NCI-H69 (cell line): ENCODE data around the gene OSTM1.

ENCODE experiments used
- DNase-seq: peaks from one replicate; lab custom pipeline; 2025; lab: John Stamatoyannopoulos, UW

OSTM1 gene, protein sequence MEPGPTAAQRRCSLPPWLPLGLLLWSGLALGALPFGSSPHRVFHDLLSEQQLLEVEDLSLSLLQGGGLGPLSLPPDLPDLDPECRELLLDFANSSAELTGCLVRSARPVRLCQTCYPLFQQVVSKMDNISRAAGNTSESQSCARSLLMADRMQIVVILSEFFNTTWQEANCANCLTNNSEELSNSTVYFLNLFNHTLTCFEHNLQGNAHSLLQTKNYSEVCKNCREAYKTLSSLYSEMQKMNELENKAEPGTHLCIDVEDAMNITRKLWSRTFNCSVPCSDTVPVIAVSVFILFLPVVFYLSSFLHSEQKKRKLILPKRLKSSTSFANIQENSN

DNA sequence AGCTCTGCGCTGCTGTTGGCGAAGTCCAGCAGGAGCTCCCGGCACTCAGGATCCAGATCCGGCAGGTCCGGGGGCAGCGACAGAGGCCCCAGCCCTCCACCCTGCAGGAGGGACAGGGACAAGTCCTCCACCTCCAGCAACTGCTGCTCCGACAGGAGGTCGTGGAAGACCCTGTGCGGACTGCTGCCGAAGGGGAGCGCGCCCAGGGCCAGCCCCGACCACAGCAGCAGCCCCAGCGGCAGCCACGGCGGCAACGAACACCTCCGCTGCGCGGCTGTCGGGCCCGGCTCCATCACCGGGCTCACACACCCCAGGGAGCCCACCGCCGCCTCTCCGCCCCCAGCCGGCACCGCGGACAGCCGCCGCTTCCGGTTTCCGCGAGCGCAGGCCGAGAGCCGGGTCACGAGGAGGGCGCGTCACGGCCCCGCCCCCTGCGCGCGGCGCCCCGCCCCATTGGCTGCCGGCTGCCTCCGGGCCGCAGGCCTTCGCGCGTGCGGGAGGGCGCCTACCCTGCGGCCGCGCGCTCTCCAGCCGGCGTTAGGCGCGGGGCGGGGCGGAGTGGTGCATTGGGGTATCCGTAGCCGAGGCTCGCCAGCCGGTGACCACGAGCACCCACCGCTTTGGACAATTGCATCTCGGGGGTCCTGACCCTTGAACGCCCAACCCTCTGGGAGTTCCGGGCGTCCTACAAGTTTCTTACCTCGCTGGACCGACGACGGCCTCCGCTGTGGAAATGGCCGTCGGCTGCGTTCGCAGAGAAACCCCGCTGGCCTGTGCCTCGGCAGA, at the start of gene OSTM1:
Gene OSTM1 (minus strand): TSS at position 383 of the 786 bp plus-strand sequence. CDS start 90 bp downstream, at position 293.
- DNase-seq, result peak; percentile 97

DNA sequence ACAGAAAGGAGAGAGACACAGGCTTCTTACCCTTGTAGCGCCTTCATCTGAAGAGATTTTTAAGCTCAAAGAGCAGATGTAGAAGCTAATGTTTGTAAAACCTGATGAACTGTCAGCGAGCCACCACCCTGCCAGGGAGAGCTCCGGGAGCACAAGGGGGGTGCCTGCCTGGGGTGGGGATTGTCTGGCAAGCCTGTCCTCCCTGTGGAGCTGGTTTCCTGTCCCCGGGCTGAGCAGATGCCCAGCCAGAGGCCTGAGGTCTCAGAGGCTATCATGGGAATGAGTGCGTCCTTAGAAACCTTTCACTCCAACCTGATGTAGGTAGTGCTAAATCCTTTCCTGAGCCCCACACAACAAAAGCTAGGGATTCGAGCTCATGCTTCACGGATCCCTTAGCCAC, 49.4 kb upstream of the OSTM1 start:
- DNase-seq, result peak; percentile 83

DNA sequence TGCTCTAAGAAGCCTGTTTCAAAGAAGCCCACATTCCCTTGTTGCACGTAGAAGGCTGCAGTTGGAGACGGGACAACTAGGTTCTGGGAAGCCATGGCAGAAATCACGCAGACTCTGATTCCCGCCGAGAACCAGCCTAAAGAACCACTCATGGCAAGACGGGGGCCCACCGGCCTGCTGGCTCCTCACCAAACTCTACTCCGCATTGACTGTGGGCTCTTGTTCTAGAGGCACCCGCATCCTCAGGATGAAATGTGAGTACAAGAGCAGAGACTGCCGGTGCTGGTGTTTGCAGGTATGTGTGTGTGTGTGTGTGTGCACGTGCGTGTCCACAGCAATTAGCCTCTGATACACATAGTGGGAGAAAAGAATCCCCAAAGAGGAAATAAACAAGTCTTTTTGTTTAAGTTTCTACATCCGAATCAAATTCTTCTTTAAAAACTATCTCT, 49.0 kb upstream of the OSTM1 start:
- DNase-seq, result peak; percentile 61

DNA sequence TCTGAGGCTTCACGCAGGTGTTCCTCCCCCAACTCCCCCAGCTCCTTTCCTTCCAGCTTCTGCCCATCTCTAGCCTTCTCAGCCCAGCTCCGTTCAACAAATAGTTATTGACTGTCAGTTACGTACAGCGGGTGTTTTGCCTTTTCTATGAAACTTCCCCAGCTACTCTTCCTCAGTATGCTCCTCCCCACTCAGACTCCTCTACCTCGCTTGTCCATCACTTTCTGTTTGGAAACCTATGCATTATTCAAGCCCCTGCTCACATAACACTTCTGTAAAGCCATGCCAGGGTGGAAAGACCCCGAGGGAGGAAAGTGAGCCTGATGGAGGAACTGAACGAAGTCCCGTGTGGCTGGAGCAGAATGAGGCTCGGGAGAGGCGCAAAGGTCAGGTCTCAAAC, 47.1 kb upstream of the OSTM1 start:
- DNase-seq, result no peak

DNA sequence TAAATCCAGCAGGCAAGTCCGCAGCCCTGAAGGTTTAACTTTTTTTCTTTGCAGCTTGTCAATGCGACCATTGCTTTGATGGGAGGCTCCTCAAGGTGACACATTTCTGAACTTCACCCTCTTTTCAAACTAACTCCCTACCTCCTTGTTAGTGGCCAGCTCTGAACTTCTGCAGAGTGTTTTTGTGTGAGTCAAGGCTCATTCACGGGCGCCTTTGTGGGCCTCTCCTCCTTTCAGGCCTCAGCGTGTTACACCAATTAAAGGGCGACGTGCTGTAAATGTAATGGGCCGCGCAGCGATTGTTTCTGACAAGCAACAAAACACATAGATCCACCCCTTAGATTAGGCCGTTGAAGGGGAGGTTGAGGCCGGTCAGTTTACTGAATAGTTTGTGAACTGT, 45.8 kb upstream of the OSTM1 start:
- no peak for DNase-seq

DNA sequence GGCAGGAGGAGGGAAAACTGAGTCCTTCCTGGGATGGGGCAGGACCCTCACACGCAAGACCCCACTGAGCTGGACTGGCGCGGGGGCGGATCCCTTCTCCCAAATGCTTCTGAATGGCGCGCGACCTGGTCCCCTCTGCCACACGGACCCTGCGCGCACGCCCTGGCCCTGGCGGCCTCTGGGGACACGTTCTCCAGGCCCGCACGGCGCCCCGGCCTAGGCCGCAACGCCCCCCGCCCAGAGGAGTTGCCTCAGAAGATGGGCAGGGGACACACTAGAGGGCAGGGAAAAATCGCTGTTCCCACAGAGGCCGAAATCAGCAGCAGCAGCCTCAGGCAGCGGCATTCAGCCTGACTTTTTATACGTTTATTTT, 45.2 kb upstream of the OSTM1 start:
- no peak for DNase-seq

DNA sequence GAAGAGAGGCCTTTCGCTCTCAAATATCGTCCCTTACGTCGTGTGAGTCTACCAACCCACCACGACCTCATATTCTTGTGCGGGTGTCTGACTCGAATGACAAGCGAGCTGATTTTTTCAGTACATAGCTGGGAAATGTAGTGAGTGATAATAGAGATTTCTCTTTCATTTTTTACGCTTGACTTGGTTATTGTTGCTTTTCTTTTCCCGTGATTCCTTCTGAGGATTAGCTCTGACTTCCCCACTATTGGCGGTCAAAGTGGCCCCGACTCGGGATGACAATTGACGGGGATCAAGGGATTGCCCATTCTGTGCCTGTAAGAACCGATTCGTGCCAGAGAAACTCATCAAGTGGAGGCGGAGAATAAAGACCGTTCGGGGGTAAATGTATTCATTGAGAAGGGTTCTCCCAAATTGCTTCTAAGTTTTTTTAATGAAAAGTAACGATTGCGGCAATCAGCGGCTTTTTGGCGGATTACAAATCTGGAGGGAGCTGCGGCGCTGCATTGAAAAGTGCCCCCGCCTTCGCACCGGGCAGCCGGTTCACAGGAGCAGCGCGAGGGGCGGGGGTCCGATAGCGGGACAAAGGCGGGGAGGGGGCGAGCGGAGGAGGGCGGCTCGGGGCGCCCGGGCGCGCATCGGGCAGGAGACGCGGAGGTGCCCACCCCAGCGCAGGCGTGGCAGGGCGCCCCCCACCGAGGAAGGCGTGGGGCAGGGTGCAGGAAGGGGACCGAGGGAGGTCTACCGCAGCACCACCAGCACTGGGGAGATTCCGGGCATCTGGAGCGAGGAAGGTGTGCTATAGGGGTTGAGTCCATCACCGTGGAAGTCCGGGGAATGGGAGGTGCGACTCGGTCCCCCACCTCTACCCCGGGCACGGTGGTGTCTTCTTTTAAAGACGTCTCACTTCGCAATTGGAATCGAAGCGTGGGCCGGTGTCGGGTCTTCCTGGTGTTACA, 44.5 kb upstream of the OSTM1 start:
- DNase-seq, result no peak

DNA sequence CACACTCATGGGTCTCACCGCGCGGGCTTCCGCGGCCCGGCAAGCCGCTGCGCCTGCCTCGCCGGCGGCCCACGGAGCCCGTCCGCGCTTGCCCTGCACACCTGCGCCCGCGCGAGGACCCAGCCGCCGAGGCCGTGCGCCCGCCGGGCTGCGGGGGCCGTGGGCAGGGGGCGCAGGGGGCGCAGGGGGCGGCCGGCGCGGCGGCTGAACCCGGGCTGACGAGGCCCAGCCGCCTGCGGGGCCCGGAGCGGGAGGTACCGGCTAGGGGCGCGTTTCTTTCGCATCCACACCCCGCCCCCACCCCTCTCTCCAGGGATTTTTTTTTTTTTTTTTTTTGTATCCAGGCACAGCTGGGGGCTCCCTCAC, 43.8 kb upstream of the OSTM1 start:
- peak; percentile 60 for DNase-seq

DNA sequence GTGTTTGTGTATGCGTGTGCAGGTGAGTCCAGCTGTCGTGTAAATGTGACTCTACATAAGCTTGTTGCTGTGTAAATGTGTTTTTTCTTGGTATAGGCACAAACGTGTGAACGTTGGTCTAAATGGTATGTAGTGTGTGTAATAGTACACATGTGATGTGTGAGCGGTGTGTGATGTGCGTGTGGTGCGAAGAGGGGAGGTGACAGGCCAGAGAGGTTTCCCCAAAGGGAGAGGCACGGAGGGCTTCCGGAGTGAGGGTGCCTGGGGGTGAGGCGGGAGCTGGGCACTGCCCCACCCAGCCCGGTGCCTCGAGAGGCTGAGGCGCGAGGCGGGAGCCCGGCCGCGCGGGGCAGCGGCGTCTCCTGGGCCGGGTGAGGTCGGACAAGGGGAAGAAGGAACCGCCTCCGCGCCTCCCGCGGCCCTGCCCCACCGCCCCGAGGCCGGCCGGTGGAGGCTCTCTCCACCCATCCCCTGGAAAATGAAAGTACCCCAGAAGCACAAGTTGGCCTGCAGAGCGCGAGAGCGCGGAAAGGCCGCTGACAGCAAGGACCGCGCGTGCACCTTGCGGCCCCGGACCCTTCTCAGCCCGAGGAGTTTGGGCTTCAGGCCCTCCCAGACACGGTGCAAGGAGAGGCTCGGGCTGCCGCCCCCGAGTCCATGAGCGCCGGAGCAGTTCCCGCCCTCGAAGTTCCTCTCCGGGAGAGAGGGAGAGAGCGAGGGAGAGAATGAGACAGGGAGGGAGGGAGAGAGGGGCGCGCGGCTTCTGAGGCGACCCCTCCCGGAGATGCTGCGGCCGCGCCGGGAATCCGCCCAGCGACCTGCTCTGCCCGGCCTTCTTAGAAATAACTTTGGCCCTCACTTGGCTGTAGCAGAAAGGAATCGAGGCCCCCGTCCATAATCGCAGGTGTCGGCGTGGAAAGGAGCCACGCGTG, 43.2 kb upstream of the OSTM1 start:
- peak; percentile 69 for DNase-seq

DNA sequence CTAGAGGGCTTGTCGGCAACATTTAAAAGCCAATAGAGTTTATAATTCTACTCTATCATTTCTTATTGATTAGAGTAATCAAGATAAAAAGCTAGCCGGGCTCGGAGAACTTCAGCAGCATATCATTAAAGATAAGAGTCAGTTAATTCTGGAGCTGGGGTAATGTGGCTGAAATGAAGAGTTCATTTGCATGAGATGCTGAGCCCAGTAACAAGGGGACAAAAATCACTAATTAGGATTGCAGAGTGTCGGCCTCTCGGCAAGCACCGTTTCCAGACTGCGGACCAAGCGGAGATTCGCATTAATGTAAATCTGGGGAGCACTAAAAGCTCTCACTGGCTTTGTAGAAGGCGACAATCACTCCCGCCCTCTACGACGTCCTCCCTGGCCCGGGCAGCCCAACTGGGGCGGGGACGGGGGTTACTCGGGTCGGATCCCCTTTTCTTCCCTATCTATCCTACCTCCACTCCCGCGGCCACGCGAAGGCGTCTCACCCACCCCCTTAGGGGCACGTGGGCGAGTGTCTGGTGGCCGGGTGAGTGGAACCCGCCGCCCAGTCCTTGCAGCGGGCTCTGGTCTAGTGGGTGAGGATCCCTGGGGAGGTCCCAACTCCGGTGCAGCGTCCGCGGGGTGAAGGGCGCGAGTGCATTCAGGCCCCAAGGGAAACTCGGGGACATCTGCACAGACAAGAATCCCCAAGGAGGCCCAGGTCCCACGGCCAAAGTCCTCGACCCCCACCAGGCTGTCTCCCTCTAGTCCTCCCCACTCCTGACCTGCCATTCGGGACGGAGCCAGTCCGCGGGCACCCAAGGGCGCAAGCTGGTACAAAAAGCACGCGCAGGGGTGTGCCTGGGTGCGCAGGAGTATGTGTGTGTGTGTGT, 42.2 kb upstream of the OSTM1 start:
- no peak for DNase-seq

DNA sequence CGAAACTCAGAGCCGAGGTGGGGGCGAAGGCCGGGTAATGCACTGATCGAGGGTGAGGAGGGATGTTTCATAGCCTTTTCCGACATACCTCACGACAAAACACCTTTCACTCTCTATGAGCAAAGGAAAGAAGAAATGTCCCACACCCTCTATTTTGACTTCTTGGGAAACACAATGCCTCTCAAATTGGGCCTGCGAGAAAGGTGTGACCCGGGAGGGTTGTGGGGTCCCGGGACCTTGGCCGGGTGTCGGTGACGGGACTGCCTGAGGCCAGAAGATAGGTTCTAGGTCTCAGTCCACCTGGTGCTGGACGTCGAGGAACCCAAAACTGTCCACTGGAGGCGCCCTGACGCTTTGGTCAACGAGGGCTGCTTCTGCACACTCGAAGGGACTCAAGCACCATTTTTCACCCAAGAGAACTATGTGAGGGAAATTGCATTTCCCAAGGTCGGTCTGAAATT, 41.1 kb upstream of the OSTM1 start:
- peak; percentile 66 for DNase-seq

DNA sequence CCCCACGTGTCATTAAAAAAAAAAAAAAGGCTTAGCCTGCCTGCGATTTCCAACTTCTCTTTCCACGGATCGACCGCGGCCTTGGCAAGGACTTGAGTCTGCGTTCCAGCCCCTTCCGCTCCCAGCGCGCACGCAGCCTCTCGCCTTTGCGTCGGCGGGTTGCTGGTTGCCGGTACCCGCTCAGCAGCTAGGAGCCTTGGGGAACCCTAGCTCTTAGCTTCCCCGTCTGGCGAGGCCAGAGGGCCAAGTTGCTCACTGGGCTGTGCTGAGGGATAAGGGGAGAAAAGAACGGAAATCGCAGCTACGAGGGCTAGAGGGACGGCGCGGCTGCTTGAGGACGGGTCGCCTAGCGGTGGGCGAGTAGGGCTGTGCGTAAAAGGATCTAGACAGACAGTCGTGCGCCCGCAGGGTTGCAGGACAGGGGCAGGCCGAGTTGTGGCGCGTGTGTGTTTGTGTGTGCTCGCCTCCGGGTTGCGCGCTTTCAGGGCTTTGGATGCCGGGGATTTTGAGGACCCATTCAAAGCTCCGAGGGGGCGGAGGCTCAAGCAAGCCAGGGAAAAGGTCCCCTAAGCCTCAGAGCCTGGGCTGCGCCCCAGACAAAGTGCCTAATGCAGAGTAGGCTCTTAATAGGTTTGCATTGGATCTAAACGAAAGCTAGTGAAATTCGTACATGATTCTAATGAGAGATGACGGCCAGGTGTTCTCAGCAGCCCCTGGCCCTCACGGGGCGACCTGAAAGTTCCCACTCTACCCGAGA, 40.5 kb upstream of the OSTM1 start:
- peak; percentile 84 for DNase-seq

DNA sequence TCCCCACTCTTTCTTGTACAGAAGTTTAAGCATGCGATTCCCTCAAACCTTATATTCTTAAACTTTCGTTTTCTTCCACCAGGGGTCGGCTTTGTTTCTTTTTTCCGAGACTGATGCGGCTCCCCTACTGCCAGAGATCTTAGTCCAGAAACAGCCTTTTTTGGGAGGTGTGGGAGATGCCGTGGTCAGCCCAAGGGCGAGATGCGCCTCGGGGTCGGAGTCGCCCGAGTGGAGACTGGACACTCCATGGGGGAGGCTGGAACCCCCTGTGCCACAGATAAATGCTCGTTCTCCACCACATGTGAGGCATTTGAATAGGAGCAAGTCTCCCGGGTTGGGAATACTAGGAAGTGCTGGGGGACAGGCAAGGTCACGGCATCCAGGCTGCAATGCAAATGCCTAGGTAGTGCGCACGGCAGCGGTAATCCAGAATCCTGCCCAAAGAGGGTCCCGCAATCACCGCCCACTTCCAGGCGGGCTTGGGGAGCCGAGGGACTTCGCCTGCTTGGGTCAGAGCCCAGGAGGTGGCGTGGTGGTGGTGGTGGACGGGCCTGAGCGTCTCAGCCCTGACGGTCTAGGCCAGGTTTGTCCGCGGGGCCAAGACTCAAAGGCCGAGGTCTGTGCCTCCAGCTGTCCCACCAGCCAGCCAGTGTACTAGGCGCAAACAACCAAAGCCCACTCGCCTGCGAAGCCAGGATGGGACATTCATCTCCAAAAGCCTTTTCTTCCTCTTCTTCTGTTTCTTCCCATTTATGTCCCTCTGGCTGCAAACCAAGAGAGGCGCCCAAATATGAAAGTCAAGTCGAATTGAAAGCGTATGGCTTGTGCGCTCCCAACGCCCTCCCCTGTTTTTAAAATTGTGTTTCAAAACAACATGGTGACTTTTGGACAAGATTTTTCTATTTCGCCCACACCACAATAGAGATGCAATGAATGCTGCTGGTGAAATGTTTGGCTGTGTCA, 39.3 kb upstream of the OSTM1 start:
- DNase-seq, result peak; percentile 75

DNA sequence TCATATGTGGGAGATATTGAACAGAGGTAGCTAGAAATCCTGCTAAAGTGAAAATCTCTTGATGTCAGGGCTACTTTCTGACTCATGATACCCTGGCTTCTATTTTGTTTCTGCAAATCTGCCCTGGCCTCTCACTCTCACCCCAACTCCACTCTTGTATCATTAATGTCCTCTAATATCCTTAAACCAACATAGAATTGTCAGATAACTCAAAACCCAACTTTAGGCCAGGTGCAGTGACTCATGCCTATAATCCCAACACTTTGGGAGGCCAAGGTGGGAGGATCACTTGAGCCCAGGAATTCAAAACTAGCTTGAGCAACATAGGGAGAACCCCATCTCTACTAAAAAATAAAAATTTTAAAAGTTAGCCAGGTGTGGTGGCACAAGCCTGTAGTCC, 33.8 kb upstream of the OSTM1 start:
- DNase-seq, result no peak

DNA sequence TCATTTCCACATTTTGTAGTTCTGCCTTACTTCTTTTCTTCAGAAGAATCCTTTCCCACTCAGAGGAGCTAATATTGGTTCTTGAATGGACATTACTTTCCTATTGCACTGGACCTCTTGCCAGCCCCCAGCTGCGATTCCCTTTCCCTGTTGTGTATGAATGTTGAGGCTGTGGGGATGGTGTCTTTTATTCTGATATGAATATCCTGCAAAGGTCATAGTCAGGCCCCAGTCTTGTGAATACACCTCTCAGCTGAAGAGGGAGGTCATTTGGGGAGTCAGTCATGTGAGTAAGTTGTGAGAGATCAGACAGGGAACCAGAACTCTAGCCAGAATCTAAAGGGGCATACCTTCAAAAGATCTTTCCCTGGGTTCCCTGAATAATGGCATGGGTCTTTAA, 32.6 kb upstream of the OSTM1 start:
- DNase-seq, result no peak

DNA sequence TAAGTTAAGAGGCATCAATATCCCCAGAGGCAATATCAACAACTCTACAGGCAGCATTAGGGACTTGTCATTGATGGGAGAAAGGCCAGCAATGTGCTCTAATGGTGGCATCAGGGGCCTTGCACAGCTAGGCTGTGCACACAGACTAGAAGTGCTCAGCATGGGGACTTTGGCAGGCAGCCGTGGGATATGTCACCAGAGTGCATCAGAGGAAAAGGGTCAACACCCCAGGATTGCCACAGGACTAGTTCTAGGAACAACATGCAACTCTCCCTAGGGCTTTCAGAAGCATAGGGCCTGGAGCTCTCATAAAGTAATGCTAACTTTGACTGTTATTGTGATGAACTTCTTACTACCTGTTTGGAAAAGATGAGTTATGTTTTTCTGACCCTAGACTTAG, 32.2 kb upstream of the OSTM1 start:
- no peak for DNase-seq

DNA sequence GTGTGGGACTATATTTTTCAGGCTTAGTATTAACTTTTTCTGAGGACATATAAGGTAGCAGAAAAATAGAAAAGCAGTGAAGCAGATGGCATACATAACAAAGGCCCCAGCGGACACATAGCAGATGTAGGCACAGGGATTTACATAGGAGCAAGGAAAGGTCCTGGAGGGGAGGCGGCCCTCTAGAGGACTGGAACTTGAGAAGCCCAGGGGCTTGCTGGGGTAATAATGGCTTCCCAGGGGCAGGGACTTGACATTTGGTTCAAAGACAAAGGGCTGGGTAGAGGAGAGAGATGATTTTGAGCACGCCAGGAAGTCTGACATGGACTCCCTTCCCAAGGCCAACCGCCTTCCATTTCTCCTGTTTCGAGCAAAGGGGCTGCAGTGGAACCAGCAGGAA, 31.7 kb upstream of the OSTM1 start:
- DNase-seq, result peak; percentile 83

DNA sequence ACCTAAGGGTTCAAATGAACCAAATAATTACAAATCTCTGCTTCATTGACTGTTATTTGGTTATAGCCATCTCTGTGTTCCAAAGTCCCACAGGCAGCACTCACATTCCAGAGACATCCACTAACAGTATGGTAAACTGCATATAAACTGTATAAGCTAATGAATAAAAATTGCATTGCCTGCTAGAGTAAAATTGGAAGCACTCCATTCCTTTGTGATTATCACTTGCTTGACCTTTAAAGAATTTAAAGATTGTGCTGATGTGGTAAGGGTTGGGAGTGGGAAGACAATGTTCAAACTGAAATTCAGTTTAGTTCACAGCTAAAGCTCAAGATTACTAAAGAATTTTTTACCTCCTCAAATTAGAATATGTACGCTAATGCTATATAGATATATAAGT, 31.0 kb upstream of the OSTM1 start:
- DNase-seq, result no peak
